ENCODE measurements around the gene SH3TC1. TPM values are rescaled to one million over a fixed set of nuclear protein-coding genes. Genes with fewer than 3 reads are reported as not detected.

SH3TC1 gene
- total and polyA plus RNA-seq, 4 donors: 6.5 to 34.6 (median 25.8) TPM

- Histone ChIP-seq H3K4me3 (ENCODE audit: low read depth in 1 of 3, low read length in 3 of 3) (no peak overlapping the region), H3K36me3 (ENCODE audit: control insufficient read depth in 4 of 4, insufficient read depth in 3 of 4, low read depth in 1 of 4, low read length in 3 of 4) (no peaks in the 10 kb centered on the region), H3K27ac (ENCODE audit: low read depth in 1 of 2, low read length in 2 of 2) (no peak overlapping the region), H3K27me3 (ENCODE audit: control insufficient read depth in 4 of 4, insufficient read depth in 4 of 4, low read length in 3 of 4) (no peaks in the 10 kb centered on the region), H3K4me1 (ENCODE audit: control insufficient read depth in 4 of 4, insufficient read depth in 4 of 4, low read length in 3 of 4) (peaks cover 0 to 10% (median 9%) of the 10 kb centered on the region in 4 donors), H3K9ac (ENCODE audit: low read depth in 1 of 2, low read length in 2 of 2) (no peak overlapping the region), H3K9me3 (ENCODE audit: control insufficient read depth in 4 of 4, low read length in 3 of 4) (no peaks in the 10 kb centered on the region)
- DNase-seq (ENCODE audit: low spot score): no peak
- TF ChIP-seq SP1 (IDR thresholded peaks at IDR 0.05): no peak
- no peak for TF ChIP-seq TAF1 (conservative IDR thresholded peaks at IDR 0.05)
- no peak for TF ChIP-seq FOXA2 (IDR thresholded peaks at IDR 0.05)
- no peak for TF ChIP-seq JUND (IDR thresholded peaks at IDR 0.05)
- no peak for TF ChIP-seq GABPA (IDR thresholded peaks at IDR 0.05 in 1 of 2, conservative IDR thresholded peaks at IDR 0.05 in 1 of 2)
- TF ChIP-seq EGR1 (IDR thresholded peaks at IDR 0.05; ENCODE audit: low read depth in 2 of 2): no peak
- no peak for TF ChIP-seq RXRA (IDR thresholded peaks at IDR 0.05)
- TF ChIP-seq HNF4A (conservative IDR thresholded peaks at IDR 0.05): no peak
- TF ChIP-seq RAD21 (IDR thresholded peaks at IDR 0.05): no peak
- no peak for TF ChIP-seq FOXA1 (IDR thresholded peaks at IDR 0.05)
- TF ChIP-seq HNF4G (IDR thresholded peaks at IDR 0.05): no peak
- no peak for TF ChIP-seq NR2F2 (IDR thresholded peaks at IDR 0.05)
- TF ChIP-seq CTCF (IDR thresholded peaks at IDR 0.05; ENCODE audit: low read depth, low read length, missing input control): no peak
- 86% methylated on average over 29 of the region's 29 CpGs for WGBS
Measured at GRCh38 chr4:8150152-8151090, 48.7 kb upstream of the SH3TC1 start.

GRCh38 chr4:8151165-8151650 is 47.9 kb upstream of the SH3TC1 start:
- peaks cover 0 to 2% (median 1%) of the 10 kb centered on the region in 4 donors for H3K4me1 ChIP-seq (ENCODE audit: control insufficient read depth in 4 of 4, insufficient read depth in 4 of 4, low read length in 3 of 4)
- TF ChIP-seq NR2F2 (IDR thresholded peaks at IDR 0.05) (no peak), HNF4A (conservative IDR thresholded peaks at IDR 0.05) (no peak), ZBTB33 (IDR thresholded peaks at IDR 0.05) (no peak), SP1 (IDR thresholded peaks at IDR 0.05) (no peak), REST (IDR thresholded peaks at IDR 0.05) (no peak), RAD21 (IDR thresholded peaks at IDR 0.05) (no peak), TAF1 (conservative IDR thresholded peaks at IDR 0.05) (no peak), EGR1 (IDR thresholded peaks at IDR 0.05; ENCODE audit: low read depth in 2 of 2) (no peak), MAX (IDR thresholded peaks at IDR 0.05) (no peak), FOXA2 (IDR thresholded peaks at IDR 0.05) (no peak), JUND (IDR thresholded peaks at IDR 0.05) (no peak), CTCF (IDR thresholded peaks at IDR 0.05; ENCODE audit: low read depth, low read length, missing input control) (no peak), HNF4G (IDR thresholded peaks at IDR 0.05) (no peak), GABPA (IDR thresholded peaks at IDR 0.05 in 1 of 2, conservative IDR thresholded peaks at IDR 0.05 in 1 of 2) (no peak), ATF3 (IDR thresholded peaks at IDR 0.05) (no peak), YY1 (IDR thresholded peaks at IDR 0.05) (no peak), RXRA (IDR thresholded peaks at IDR 0.05) (no peak), FOXA1 (IDR thresholded peaks at IDR 0.05) (no peak)
- no peak overlapping the region for H3K9ac ChIP-seq (ENCODE audit: low read depth in 1 of 2, low read length in 2 of 2)
- no peaks in the 10 kb centered on the region for H3K36me3 ChIP-seq (ENCODE audit: control insufficient read depth in 4 of 4, insufficient read depth in 3 of 4, low read depth in 1 of 4, low read length in 3 of 4)
- H3K27me3 ChIP-seq (ENCODE audit: control insufficient read depth in 4 of 4, insufficient read depth in 4 of 4, low read length in 3 of 4): no peaks in the 10 kb centered on the region
- 96% methylated on average over 15 of the region's 15 CpGs for WGBS
- no peak overlapping the region for H3K4me3 ChIP-seq (ENCODE audit: low read depth in 1 of 3, low read length in 3 of 3)
- no peak overlapping the region for H3K27ac ChIP-seq (ENCODE audit: low read depth in 1 of 2, low read length in 2 of 2)
- DNase-seq (ENCODE audit: low spot score): no peak
- H3K9me3 ChIP-seq (ENCODE audit: control insufficient read depth in 4 of 4, low read length in 3 of 4): no peaks in the 10 kb centered on the region
